Activated CD8-positive, alpha-beta memory T cell treated with anti-CD3 and anti-CD28 coated beads, Interleukin-2, amount 50 U/mL, for 24 hours (primary cell): ENCODE results near the gene PITX3.
A peak's percentile ranks its signal among the peaks of the same experiment; 100 is the strongest.

ENCODE experiments used
- DNase-seq: peaks from one replicate; pipeline ENCODE4 v3.0.0-alpha.2; 2020; ENCODE audit errors: extremely low read depth

Gene PITX3

DNA sequence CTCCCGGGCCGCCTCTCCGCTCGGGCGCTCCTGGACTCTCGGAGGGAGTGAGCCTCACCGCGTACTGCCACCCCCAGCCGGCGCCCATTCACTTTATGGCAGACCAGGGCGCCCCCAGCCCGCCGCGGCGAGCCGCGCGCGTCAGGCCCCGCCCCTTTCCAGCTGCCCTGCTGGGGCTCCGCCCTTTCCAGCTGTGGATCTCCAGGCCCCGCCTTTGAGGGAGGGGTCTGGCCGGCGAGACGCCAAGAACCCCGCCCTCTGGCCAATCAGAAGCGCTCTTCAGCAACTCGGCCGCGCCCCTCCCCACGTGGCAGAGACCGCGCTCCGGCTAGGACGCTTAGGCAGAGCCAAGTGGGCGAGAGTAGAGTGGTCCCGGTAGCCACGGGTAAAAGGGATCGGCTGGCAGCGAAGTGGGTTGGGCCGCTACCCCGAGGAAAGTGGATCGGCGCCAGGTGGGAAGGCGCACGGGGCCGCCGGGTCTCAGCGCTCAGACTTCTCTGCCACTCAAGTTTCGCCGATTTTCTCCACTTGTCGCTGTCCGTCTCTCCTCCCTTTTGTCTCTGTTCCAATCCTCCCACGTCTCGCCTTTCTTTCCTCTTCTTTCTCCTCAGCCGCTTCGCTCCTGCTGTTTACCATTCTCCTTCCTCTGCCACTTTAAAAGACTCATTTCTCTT is at the start of gene PITX3:
PITX3 (minus strand) TSS at position 69 of the 674 bp plus-strand sequence. CDS start 9,432 bp downstream, outside the sequence.
- DNase-seq, result peak; percentile 74

DNA sequence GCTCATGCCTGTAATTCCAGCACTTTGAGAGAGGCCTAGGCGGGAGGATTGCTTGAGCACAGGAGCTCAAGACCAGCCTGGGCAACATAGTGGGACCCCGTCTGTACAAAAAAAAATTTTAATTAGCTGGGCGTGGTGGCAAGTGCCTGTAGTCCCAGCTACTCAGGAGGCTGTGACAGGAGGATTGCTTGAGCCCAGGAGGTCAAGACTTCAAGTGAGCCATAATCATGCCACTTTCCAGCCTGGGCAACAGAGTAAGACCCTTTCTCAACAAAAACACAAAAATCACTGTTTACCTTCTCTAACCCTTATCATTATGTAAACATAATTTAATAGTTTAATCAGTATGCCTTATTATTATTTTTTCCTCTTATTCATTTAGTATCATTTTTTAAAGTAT is 48.5 kb upstream of the PITX3 start:
- no peak for DNase-seq

DNA sequence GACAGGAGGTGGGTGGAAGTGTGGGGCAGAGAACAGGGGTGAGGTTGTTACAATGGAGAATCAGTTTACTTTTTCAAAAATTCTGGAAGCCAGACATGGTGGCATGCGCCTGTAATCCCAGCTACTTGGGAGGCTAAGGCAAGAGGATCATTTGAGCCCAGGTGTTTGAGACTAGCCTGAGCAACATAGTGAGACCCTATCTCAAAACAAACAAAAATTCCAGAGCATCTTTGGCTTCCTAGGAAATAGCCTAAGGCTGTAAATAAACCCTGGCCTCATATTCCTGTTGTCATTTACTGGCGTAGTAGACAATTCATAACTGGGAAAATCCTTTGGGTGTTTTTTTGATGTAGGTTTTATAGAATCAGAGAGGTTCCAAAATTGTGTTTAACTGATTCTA is 48.0 kb upstream of the PITX3 start:
- no peak for DNase-seq

DNA sequence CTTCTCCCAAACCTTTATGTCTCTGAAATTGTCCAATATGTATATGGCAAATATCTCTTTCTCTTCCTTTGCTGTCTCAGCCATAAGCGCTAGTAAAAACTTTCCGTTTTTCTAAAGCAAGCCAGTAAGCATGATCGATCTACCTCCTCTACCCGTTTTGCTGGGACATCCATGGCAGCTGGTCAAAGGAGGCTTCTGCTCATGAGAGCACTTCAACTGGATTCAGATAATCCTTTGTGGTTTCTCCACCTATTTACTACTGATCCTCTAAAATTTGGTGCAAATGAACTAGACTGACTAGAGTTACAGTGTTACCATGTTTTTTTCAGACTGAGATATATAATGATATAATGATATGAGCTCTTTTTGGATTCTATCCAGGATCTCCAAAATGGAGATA is 46.7 kb upstream of the PITX3 start:
- DNase-seq, result no peak

DNA sequence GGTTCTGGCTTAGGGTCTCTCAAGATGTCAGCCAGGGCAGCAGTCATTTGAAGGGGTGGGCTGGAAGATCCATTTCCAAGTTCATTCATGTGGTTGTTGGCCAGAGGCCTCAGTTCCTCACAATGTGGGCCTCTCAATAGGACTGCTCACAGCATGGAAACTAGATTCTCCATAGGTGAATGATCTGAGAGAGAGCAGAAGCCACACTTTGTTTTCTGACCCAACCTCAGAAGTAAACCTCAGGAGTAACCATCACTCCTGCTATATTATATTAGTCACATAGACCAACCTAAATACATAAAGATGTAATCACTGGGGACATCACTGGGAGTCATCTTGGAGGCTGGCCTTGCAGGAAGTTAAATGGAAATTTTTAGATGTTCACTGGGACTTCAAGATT is 46.2 kb upstream of the PITX3 start:
- no peak for DNase-seq

DNA sequence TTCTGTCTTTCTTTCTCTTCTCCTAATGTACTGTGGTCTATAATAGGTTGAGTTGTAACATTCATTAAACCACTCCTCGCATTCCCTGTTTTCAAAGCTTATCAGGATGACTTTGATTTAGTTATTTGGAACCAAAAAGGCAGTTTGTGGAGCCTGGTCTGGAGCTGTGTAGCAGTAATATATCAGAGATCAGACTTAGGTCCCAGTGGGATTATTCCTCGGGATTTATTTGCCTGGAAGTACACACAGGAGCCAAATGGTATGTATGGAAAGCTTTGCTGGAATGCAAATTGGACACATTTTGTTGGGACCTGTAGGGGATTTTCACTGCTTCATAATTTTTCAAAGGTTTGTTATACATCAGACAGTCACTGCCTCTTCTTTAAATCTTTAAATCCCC is 44.9 kb upstream of the PITX3 start:
- no peak for DNase-seq

- DNase-seq, result no peak
Measured at GRCh38 chr10:102285133-102285532, 43.8 kb upstream of the PITX3 start.

DNA sequence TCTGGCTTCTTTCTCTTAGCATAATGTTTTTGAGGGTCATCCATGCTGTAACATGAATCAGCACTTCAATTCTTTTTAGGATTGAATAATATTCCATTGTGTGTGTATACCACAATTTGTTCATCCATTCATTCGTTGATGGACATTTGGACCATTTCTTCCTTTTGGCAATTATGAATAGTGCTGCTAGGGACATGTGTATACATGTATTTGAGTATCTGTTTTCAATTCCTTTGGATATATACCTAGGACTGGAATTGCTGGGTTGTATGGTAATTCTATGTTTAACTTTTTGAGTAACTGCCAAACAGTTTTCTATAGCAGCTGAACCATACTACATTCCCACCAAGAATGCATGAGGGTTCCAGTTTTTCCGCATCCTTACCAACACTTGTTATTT is 43.2 kb upstream of the PITX3 start:
- no peak for DNase-seq

DNA sequence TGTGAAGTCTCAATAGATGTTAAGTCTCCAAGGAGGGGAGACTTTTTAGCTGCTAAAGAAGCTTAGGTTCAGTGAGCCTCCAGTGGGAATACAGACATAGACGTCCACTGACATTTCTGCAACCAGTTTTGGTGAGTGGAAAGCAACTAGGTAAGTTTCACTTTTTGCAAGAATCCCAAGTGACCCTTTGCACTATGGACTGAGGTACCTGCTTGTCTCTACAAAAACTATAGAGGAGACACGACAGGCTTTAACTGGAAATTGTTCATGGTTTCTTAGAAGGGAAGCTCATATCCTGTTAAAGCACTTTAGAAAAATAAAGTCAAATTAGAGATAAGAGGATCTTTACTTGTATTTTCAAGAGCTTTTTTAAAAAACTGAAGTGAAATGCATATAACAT is 42.6 kb upstream of the PITX3 start:
- DNase-seq, result no peak

GRCh38 chr10:102283488-102283887 is 42.2 kb upstream of the PITX3 start:
- DNase-seq, result no peak

- DNase-seq, result no peak
Measured at GRCh38 chr10:102281102-102281487, 39.8 kb upstream of the PITX3 start.

GRCh38 chr10:102280397-102281101 is 39.2 kb upstream of the PITX3 start:
- DNase-seq, result no peak

GRCh38 chr10:102279104-102279503 is 37.8 kb upstream of the PITX3 start:
- DNase-seq, result no peak

DNA sequence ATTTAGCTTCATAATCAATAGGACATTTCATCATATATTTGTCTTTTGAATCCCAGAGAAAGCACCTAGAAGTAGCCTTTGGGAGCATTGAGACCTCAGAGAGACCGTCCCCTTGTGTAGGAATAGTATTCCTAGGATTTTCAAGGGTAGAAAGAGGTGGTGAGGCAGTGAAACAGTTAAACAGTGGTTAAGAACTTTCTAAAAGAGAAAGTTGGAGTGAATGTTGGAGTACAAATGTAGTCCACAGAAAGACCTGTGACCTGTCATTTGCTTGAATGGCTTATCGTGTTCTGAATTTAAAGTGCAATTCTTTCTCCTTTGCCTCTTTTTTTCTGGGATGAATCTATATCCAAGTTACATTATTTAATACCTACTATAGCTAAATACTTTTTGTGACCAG is 34.0 kb upstream of the PITX3 start:
- no peak for DNase-seq

GRCh38 chr10:102274062-102274461 is 32.8 kb upstream of the PITX3 start:
- DNase-seq, result no peak

DNA sequence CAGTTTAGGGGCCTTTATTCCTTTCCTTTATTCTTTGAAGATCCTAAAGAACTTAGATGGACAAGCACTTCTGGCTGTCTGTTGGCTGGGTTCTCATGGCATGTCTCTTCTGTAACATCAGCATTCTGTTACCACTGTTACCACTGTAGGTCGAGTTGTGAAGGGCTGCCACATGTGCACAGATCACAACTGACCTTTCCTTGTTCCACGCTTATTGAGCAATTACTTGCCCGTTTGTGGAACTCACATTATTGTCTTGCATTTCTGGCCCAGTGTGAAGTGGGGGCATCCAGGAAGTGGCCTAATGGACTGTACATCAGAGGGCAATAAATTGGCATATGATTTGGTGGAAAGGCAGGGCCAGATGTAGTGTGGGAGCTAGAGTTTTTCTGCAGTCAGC is 27.7 kb upstream of the PITX3 start:
- DNase-seq, result no peak

DNA sequence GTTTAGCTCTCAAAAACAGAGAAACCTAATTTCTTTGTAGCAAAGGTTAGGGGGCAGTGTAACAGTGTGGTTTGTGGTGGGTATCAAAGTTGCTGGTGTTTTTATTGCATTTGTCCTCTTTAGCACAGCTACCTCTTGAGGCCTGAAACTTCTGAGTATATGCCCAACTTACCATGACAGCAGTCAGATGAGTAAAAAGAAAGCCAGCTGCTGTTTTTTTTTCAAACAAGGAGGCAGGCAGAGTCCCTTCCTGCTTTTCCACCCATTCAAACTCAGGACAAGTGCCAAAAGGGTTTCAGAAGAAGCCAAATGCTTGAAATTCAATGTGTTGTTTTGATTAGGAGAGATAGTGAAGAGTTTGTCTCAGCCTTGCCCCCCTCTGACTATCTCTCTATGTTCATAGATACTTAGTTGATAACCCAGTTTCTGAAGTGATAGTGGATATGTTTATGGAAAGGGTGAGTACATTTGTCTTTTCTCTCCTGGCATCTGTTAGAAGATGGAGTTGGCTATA is 27.1 kb upstream of the PITX3 start:
- DNase-seq, result no peak

GRCh38 chr10:102267748-102268147 is 26.4 kb upstream of the PITX3 start:
- DNase-seq, result no peak

DNA sequence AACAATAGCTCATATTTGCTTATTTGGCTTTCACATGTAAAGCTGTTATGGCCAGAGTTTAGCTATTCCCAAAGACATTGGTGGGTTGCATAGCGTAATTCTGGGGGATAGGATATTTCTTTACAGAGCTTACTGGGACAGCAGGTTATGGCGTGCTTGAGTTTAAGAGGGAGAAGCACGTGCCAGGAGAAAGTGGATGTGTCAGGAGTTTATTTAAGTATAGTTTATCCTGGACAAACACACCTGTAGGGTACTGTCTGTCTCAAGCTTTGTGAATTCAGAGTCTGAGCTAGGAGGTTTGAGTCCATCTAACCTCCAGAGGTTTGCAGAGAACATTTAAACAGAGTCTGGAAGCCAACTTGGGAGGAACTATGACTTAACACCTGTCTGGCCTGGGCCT is 25.4 kb upstream of the PITX3 start:
- no peak for DNase-seq

DNA sequence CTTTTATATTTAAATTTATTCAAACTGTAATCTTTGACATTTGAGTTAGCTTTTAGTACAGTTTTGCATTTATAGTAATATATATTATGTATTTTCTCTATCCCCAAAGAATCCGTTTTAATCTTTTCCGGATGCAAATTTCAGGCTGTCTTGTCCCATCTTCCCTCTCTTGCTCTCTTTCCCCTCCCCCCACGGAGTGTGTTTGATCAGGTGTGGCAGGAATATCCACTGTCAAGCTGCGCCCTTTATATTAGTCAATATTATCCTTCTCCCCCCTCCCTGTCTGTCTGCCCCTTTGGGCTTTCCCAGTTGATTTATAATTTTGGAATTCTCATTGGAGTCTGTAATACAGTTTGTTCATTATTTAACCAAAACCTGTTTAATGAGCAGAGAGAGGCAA is 23.1 kb upstream of the PITX3 start:
- no peak for DNase-seq

DNA sequence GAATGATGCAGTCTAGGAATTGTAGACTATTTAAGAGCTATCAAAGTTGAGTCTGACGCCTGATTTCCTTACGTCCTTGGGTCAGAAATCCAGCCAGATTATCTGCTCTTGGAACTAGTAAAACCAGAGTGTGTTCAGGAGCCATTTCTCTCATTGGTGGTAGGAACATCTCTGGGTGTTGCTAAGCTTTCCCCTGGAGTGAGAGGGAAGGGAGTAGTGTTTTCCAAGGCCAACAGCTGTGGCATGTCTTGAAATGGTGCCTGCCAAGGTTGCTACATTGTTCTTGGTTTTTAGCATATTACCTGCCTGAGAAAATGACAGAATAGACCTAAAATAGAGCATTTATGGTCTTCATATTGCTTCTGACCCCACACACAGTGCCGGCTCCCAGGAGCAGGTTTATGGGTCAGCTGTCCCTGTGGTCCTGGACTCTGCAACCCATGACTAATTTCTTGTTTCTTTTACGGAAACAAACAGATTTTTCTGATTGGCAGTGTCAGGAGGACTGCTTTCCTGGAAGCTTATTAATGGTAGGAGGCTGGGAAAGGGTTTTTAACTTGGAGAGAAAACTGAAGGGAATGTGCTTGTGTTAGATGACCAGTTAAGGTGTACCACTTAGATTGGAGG is 21.5 kb upstream of the PITX3 start:
- DNase-seq, result no peak

DNA sequence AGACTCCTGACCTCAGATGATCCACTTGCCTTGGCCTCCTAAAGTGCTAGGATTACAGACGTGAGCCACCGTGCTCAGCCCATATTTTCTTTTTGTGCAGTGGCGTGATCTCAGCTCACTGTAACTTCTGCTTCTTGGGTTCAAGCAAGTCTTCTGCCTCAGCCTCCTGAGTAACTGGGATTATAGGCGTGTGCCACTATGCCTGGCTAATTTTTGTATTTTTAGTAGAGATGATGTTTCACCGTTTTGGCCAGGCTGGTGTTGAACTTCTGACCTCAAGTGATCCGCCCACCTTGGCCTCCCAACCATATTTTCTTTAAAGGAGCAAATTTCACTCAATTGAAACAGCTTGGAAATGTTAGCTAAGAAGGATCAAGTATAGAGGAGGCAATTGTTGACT is 20.5 kb upstream of the PITX3 start:
- no peak for DNase-seq

GRCh38 chr10:102261196-102261595 is 19.9 kb upstream of the PITX3 start:
- no peak for DNase-seq
